KMS-11 (cell line): Measurements from ENCODE around the gene MAP1S.

Source experiments
- H2AFZ ChIP-seq: fragments of 200-600 bp; sonication (generic); 2 replicates; pipeline ENCODE4 v1.6.1; 2016; ENCODE audit warnings: antibody characterized with exemption, mixed run types, low read depth
- H3K27ac ChIP-seq: fragments of 200-600 bp; sonication (generic); 2 replicates; pipeline ENCODE4 v1.6.1; 2016; ENCODE audit warnings: mild to moderate bottlenecking, mixed run types
- H3K27me3 ChIP-seq: fragments of 200-600 bp; sonication (generic); 2 replicates; pipeline ENCODE4 v1.6.1; 2017; ENCODE audit warnings: mild to moderate bottlenecking, low read depth, mixed run types, moderate library complexity; ENCODE audit not compliant: insufficient read depth
- H3K36me3 ChIP-seq: fragments of 200-600 bp; sonication (generic); 2 replicates; pipeline ENCODE4 v1.6.1; 2017; ENCODE audit warnings: mild to moderate bottlenecking, mixed run types; ENCODE audit not compliant: insufficient read depth
- H3K4me1 ChIP-seq: fragments of 200-600 bp; sonication (generic); 2 replicates; pipeline ENCODE4 v1.6.1; 2016; ENCODE audit warnings: mild to moderate bottlenecking, low read depth, mixed run types; ENCODE audit not compliant: poor library complexity, severe bottlenecking
- H3K4me2 ChIP-seq: fragments of 200-600 bp; sonication (generic); 2 replicates; pipeline ENCODE4 v1.7.0; 2016; ENCODE audit warnings: mild to moderate bottlenecking, mixed run types
- H3K4me3 ChIP-seq: fragments of 200-600 bp; sonication (generic); IDR thresholded peaks from 2 replicates; pipeline ENCODE4 v1.6.1; 2017; ENCODE audit warnings: low read depth, low read length, mixed read lengths; ENCODE audit not compliant: insufficient read depth
- H3K79me2 ChIP-seq: fragments of 200-600 bp; sonication (generic); 2 replicates; pipeline ENCODE4 v1.6.1; 2016; ENCODE audit warnings: low read depth, mixed run types; ENCODE audit not compliant: insufficient read depth
- H3K9ac ChIP-seq: fragments of 200-600 bp; sonication (generic); 2 replicates; pipeline ENCODE4 v1.6.1; 2016; ENCODE audit warnings: mild to moderate bottlenecking, mixed run types
- H4K20me1 ChIP-seq: fragments of 200-600 bp; sonication (generic); 2 replicates; pipeline ENCODE4 v1.6.1; 2016; ENCODE audit warnings: mild to moderate bottlenecking, mixed run types; ENCODE audit not compliant: insufficient read depth
- CTCF ChIP-seq: fragments of 200-600 bp; sonication (generic); conservative IDR thresholded peaks from 2 replicates; pipeline ENCODE4 v1.6.1; 2017; ENCODE audit warnings: low read depth, mild to moderate bottlenecking, antibody characterized with exemption, low read length, moderate library complexity, mixed read lengths

The MAP1S gene

GRCh38 chr19:17718550-17718946 is 732 bp upstream of the MAP1S start:
- H3K4me2 ChIP-seq, result peak overlapping the region; percentile 96
- H3K36me3 ChIP-seq, result no peaks in the 10 kb centered on the region
- no peaks in the 10 kb centered on the region for H4K20me1 ChIP-seq
- TF ChIP-seq CTCF, result no peak
- peak overlapping the region; percentile 62; the same call in 1 of the 2 replicates for H3K9ac ChIP-seq
- H3K79me2 ChIP-seq, result peaks cover 14% of the 10 kb centered on the region; the same call in 1 of the 2 replicates
- H3K27me3 ChIP-seq, result no peaks in the 10 kb centered on the region
- H2AFZ ChIP-seq, result peak overlapping the region; percentile 98
- H3K4me3 ChIP-seq, result no peak overlapping the region
- H3K27ac ChIP-seq, result 0 out of 2 replicates have a peak overlapping the region, but pooled peaks have one; percentile 20
- H3K4me1 ChIP-seq, result peaks cover 16% of the 10 kb centered on the region

- Histone ChIP-seq H3K27me3 (no peaks in the 10 kb centered on the region), H3K4me1 (peaks cover 16% of the 10 kb centered on the region), H3K9ac (peak overlapping the region; percentile 62; the same call in 1 of the 2 replicates), H3K4me2 (peak overlapping the region; percentile 97), H3K27ac (no peak overlapping the region), H3K36me3 (no peaks in the 10 kb centered on the region), H2AFZ (no peak overlapping the region; the same call in 1 of the 2 replicates), H4K20me1 (no peaks in the 10 kb centered on the region), H3K4me3 (no peak overlapping the region), H3K79me2 (peaks cover 14% of the 10 kb centered on the region; the same call in 1 of the 2 replicates)
- no peak for TF ChIP-seq CTCF
These were observed 585 bp downstream of the MAP1S start for GRCh38 chr19:17719730-17720400.

GRCh38 chr19:17720440-17720839 is 1.2 kb downstream of the MAP1S start:
- peak overlapping the region; percentile 62; the same call in 1 of the 2 replicates for H3K9ac ChIP-seq

GRCh38 chr19:17721111-17721628 is 1.9 kb downstream of the MAP1S start:
- peak overlapping the region; percentile 97; the same call in 1 of the 2 replicates for H3K4me2 ChIP-seq
- TF ChIP-seq CTCF, result no peak
- H3K4me3 ChIP-seq, result no peak overlapping the region
- H3K36me3 ChIP-seq, result no peaks in the 10 kb centered on the region
- H4K20me1 ChIP-seq, result no peaks in the 10 kb centered on the region
- H3K9ac ChIP-seq, result no peak overlapping the region
- H3K27me3 ChIP-seq, result no peaks in the 10 kb centered on the region
- peaks cover 16% of the 10 kb centered on the region for H3K4me1 ChIP-seq
- H3K79me2 ChIP-seq, result peaks cover 14% of the 10 kb centered on the region; the same call in 1 of the 2 replicates
- H3K27ac ChIP-seq, result no peak overlapping the region
- H2AFZ ChIP-seq, result no peak overlapping the region

More at GRCh38 chr19:17720440-17720839, 1.2 kb downstream of the MAP1S start:
- TF ChIP-seq CTCF, result no peak
- Histone ChIP-seq H3K4me1 (peaks cover 16% of the 10 kb centered on the region), H4K20me1 (no peaks in the 10 kb centered on the region), H2AFZ (no peak overlapping the region), H3K27ac (no peak overlapping the region), H3K79me2 (peaks cover 14% of the 10 kb centered on the region; the same call in 1 of the 2 replicates), H3K4me2 (peak overlapping the region; percentile 97), H3K27me3 (no peaks in the 10 kb centered on the region), H3K36me3 (no peaks in the 10 kb centered on the region), H3K4me3 (no peak overlapping the region)
